ENCODE data around the gene NUDCD3. TPM values are rescaled to one million over a fixed set of nuclear protein-coding genes. Genes with fewer than 3 reads are reported as not detected.

NUDCD3 gene
- total RNA-seq, 1 donor from 2014 or later = 105 TPM

DNA sequence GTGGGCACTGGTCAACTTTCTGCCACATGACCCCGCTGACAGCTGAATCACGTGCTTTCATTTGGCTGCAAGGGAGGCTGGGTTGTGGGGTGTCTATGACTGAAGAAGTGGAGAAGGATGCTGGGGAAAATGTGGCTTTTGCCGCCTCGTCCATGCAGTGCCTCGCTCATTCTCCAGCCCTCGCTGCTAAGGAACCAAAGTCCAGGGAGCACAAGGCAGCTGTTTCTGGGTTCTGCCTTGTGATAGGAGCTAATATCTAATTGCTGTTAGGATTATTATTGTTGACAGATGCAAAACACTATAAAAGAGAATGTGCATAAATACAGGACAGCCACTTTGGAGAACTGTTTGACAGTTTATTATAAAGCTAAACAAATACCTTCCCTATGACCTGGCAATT lies 160.1 kb downstream of the NUDCD3 start:
- H3K27me3 Mint-ChIP-seq (ENCODE audit: low read depth) = peaks cover 15% of the 10 kb centered on the region
- H3K4me3 Mint-ChIP-seq (ENCODE audit: unreplicated experiment) = no peak overlapping the region
- H3K27ac Mint-ChIP-seq (ENCODE audit: unreplicated experiment) = no peak overlapping the region
- DNase-seq (ENCODE audit: low spot score) = no peak
- H3K36me3 Mint-ChIP-seq (ENCODE audit: low read depth) = peaks cover 2% of the 10 kb centered on the region
- H3K9me3 Mint-ChIP-seq (ENCODE audit: low read depth) = no peaks in the 10 kb centered on the region
- TF ChIP-seq, protein P1, sequence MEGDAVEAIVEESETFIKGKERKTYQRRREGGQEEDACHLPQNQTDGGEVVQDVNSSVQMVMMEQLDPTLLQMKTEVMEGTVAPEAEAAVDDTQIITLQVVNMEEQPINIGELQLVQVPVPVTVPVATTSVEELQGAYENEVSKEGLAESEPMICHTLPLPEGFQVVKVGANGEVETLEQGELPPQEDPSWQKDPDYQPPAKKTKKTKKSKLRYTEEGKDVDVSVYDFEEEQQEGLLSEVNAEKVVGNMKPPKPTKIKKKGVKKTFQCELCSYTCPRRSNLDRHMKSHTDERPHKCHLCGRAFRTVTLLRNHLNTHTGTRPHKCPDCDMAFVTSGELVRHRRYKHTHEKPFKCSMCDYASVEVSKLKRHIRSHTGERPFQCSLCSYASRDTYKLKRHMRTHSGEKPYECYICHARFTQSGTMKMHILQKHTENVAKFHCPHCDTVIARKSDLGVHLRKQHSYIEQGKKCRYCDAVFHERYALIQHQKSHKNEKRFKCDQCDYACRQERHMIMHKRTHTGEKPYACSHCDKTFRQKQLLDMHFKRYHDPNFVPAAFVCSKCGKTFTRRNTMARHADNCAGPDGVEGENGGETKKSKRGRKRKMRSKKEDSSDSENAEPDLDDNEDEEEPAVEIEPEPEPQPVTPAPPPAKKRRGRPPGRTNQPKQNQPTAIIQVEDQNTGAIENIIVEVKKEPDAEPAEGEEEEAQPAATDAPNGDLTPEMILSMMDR (IDR thresholded peaks at IDR 0.05) = no peak
- H3K4me1 Mint-ChIP-seq (ENCODE audit: low read depth) = peaks cover 15% of the 10 kb centered on the region

DNA sequence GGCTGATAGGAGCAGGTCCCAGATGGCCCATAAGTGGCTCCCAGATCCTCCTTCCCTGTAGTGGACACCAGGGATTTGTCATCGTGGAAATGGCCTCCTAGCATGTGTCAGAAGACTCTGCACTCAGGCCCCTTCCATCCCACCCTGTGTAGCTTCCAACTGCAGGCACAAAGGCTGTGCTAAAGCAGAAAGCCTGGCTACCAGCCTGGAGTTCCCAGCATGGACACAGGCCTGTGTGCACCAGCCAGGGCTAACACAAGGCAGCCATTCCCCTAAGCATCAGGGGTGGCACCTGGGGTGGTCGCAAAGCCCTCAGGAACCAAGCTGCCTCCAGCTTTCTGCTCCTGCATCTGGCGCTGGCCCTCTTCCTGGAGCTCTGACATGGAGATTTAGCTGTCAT lies 160.6 kb downstream of the NUDCD3 start:
- Mint-ChIP-seq H3K4me3 (ENCODE audit: unreplicated experiment) (no peak overlapping the region), H3K4me1 (ENCODE audit: low read depth) (peaks cover 15% of the 10 kb centered on the region), H3K27ac (ENCODE audit: unreplicated experiment) (no peak overlapping the region), H3K36me3 (ENCODE audit: low read depth) (peaks cover 2% of the 10 kb centered on the region), H3K27me3 (ENCODE audit: low read depth) (peaks cover 15% of the 10 kb centered on the region), H3K9me3 (ENCODE audit: low read depth) (no peaks in the 10 kb centered on the region)
- DNase-seq (ENCODE audit: low spot score) = no peak
- TF ChIP-seq, protein P1 (IDR thresholded peaks at IDR 0.05) = no peak

Other genes starting within 250 kb of the NUDCD3 start
- gene CAMK2B, start 165.1 kb downstream of the NUDCD3 start, total RNA-seq = 0.27 to 0.82 TPM (median 0.48 TPM) in 3 replicates
- not detected in 3 replicates for gene NPC1L1, start 50.7 kb upstream of the NUDCD3 start, total RNA-seq
- gene DDX56, start 83.2 kb upstream of the NUDCD3 start, total RNA-seq = 48.7 to 52.7 TPM (median 49.9 TPM) in 3 replicates
- 55.1 to 65.9 TPM (median 55.6 TPM) in 3 replicates for gene TMED4, start 91.6 kb upstream of the NUDCD3 start, total RNA-seq
- gene OGDH, start 116.0 kb upstream of the NUDCD3 start, total RNA-seq = 80.0 to 128 TPM (median 83.7 TPM) in 3 replicates

All from chondrocyte (in vitro differentiated cells).